NCI-H2081 treated with DMSO at 0.1 percent for 48 hours (cell line): ENCODE data around the gene XYLB.

Source experiments
- DNase-seq: peaks from one replicate; lab custom pipeline; 2025; lab: John Stamatoyannopoulos, UW

The XYLB gene

GRCh38 chr3:38454884-38455638, 108.5 kb downstream of the XYLB start:
- DNase-seq: no peak

DNA sequence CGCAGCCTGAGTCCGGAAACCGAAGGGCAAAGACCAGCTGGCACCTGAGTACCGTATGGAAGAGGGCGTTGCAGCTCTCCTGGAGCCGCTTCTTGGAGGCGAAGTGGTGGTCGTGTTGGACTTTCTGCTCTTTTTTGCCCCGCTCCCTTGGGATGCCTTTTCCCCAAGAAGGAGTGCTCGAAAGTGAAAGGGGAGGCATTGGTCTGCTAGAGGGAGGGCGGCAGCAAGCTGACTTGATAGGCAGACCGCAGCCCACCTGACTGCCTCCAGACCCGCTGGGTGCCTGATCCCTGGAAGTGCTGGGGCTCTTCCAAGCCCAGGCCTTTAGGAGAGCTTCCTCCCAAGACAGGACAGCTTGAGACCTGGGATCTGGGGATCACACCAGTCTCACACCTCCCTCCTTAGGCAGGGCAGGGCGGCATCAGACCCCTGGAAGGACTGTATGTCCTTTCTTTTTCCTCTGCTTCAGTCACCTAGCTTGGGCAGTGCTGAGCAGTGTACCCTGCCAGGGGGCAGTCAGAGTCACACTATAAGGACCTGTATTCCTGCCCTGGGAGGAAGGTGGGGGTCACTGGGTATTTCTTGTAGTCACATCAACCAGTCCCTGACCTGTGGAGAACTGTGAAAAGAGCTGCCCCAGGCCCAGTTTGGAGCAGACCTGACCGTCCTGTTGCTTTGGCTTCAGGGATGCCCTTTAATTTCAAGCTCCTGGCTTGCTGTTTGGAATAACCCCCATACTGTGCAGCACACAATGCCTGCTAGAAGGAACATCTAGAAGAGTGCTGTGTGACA, 109.2 kb downstream of the XYLB start:
- DNase-seq: no peak

DNA sequence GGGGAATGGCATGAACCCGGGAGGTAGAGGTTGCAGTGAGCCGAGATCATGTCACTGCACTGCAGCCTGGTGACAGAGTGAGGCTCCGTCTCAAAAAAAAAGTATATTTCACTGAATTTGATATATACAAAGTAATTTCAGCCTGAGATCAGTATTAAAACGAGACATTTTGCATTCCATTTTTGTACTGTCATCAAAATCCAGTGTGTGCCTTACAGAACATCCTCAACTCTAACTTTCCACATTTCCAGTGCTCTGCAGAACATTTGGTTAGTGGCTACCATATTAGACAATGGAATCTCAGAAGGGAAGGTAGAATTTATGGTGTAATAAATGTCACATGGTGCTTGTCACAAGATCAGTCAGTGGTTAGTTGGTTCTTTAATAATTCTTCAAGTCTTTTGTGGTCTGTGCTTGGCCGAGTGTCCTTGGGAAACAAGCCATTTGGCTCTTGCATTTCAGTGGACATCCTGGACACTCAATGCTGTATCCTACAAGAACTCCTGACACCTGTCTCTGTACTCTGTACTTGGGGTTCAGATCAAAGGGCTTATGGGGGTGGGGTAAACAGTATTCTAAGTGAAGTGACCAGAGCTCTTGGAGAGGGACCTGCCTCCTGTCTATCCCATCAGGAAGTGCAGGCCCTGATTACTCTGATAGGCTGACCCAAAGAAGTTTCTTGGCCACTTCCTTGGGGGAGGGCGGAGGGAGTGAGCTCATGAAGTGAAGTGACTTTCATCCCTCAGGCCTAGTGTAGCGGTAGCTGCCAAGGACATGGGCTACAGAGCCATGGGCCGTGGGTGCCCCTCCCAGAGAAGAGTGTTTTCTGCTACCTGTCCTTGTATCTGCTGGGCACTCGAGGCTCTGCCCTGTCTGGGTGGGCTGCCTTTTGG, 110.8 kb downstream of the XYLB start:
- no peak for DNase-seq

DNA sequence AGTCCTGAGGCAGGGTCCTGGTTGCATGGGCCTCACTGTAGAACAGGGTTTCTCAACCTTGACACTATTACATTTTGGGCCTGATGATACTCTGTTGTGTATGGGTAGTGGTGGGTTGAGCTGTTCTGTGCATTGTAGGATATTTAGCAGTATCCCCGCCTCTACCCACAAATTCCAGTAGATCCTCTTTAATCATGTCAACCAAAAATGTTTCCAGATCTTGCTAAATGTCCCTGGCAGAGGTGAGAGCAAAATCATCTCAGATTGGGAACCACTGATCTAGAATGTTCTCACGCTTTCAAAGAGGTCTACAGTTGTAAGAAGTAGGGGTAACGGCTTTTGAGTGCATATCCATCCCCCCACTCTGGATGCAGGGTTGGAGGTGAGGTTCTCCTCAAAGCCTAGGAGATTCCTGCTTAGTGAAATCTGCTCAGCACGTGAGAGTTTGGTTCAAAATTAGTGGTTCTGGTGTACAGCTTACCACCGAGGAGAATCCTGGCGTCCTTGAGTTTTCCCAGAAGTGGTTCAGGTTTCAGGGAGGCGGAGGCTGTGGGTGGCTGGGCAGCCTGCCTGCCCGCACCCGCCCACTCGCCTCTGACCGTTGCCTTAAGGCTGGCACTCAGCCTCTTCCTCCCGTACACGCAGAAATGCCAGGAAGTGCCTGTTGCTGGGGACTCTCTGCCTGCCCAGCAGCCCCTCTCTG, 112.4 kb downstream of the XYLB start:
- DNase-seq: no peak

DNA sequence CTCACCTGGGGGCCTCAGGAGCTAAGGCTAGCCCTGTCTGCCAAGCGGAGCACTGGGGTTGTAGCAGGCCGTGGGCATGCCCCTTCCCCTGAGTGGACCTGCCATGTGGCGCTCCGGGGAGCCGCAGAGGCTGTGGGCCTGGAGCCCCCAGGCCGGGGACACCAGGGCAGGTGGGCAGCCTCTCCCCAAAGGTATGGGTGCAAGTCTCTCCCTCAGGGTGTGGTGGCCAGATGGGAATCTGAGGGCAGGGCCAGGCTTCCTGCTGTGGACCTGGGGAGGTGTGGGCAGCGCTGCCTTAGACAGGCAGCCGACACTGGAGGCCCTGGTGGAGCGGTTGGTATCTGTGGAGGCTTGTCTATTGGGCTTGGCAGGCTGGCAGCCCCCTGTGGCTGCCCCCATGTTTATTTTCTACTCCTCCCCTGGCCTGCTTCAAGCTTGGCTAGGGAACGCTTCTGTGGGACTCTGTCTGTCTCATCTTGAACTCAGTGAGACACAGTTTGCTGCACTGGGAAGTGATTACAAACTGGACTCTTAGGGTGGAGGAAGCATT, 113.0 kb downstream of the XYLB start:
- DNase-seq: no peak

DNA sequence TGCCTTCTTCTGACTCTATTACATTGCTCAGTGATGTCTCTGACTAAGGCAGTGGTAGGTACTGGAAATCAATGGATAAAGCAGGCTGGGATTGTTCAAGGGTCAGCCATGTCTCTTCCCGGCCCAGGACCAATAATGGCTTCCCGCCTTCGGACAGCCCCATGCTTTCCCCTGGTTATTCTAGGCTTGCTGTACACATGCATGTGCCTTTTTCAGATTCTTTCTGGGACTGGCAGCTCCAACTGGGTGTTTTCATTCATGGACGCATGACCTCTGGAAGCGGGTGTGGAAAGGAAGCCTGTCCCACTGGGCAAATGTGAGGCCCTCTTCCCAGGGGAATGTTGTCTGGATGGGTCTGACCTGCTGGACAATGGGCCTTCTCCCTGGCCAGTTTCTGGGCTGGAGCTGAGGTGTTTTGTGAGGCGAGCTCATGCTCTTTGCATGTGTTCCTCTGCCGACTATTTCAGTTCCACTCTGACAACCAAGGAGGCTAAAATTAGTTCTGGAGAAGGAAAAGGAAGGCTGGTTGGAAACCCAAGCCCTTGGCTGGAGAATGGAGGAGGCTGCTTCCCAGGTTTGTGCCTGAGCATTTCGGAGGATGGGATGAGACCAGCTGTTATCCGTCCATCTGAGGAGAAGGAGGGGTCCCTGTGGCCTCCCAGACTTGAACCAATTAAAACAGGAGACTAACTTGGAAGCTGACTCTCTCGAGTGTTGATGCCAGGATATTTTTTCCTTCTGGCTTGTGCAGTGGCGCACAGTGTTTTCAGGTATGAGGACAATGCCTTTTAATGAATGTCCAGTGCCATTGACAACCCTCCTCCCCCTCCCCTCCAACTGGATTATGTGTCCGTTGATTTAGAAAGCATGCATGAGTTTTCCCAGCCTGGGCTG, 114.0 kb downstream of the XYLB start:
- no peak for DNase-seq
